NOMO-1 treated with DMSO at 0.1 percent for 48 hours (cell line): ENCODE data around the gene MYOZ3.
A peak's percentile ranks its signal among the peaks of the same experiment; 100 is the strongest.

Source experiments
- DNase-seq: peaks from one replicate; lab custom pipeline; 2025; ENCODE audit not compliant: unreplicated experiment; lab: John Stamatoyannopoulos, UW

MYOZ3 gene

DNA sequence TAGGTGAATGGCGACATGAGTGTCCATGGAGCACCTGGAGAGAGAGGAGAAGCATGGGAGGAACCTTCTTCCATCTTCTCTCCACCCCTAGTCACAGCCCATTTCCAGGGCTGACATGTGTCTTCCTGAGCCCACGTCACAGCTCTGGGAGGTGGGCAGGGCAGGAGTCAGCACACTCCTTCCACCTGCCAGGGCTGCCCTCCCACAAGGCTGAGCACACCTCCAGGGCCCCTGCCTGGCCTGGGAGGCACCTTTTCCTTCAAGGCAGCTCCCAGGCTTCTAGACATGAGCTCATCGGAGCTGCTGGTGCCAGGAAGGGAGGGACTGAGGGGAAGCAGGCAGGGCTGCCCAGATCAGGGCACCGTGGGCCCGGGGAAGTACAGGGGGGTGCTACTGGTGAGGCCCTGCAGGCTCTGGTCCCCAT lies 34.2 kb upstream of the MYOZ3 start:
- no peak for DNase-seq

DNA sequence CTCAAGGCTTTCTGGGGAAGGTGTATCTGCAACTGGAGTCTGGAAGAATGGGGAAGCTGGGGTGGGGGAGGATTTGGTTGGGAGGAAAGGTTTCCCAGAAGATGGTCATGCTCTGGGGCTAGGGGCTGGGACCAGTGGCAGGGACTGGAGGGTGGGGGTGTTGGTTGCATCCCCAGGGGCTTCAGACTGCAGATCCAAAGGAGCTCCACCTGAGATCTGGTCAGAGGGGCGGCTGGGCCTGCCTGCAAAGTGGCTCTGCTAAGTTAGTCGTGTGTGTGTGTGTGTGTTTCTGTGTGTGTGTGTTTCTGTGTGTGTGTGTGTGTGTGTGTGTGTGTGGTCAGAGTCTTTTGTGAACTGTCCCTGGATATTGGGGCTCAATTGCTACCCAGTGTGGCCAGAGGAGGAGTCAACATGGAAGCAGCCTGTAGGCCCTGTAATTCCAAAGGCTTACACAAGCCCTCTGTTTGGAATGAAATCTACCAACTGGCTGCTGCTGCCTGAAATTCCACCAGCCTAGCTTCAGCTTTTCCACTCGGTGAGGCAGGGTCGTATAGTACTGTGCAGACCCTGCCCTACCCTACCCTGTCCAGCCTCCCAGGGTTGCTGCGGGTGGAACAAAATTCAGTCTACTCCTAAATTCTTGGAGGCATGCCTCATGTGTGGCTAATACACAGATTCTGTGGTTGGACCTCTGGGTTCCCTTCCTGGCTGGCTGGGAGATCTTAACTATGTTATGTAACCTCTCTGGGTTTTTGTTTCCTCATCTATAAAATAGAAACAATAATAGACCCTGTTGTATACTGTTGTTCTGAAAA lies 33.1 kb upstream of the MYOZ3 start:
- DNase-seq, result peak; percentile 16

DNA sequence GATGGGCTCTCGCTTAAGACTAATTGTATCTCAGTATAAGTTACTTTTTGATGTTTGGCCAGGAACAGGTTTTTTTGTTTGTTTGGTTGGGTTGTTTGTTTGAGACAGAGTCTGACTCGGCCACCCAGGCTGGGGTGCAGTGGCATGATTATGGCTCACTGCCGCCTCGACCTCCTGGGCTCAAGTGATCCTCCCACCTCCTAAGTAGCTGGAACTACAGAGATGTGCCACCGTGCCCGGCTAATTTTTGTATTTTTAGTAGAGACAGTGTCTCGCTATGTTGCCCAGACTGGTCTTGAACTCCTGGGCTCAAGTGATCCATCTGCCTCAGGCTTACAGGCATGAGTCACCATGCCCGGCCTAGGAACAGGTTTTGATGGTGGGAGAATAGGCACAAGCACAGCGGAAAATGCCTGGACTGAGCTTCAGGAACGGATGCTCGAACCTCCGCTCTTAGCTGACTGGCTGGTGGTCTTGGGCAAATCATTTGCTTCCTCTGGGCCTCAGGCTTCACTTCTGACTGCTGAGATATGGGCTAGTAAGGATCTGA lies 32.0 kb upstream of the MYOZ3 start:
- no peak for DNase-seq

- DNase-seq, result no peak
These were observed 31.0 kb upstream of the MYOZ3 start for GRCh38 chr5:150630016-150630415.

DNA sequence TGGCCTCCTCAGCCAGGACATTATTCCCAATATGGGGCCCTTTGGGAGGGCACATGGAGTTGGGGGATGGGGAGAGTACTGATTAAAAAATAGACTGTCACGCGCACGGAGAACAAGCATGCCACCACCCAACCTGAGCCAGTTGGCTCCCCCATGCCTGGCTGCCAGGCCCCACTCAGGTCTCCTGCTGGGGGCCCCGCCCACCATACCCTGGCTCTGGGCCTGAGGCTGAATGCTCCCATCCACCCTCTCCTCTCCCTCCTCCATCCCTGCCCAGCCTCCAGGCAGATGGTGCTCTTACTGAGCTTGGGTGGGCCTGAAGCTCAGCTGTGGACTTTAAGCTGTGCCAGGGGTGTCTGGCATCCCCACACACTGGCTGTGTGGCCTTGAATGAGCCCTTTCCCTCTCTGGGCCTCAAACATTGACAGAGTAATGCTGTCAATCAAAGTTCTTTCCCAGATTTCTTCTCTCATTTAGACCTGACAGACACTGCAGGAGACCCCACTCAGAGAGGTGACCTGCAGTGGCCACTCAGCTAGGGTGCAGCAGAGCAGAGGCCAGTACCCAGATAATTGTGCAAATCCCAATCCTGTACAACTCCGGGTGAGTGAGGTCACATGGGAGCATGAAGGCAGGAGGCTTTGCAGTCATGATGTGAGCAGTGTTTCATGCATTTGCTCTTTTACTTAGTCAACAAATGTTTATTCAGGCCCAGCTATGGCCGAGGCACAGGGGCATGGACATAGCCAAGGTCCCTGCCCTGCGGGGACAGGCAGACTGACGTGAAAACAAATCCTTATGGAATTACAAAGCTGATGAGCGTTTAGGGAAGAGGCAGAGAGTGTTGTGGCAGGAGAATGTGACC lies 30.4 kb upstream of the MYOZ3 start:
- DNase-seq, result no peak

DNA sequence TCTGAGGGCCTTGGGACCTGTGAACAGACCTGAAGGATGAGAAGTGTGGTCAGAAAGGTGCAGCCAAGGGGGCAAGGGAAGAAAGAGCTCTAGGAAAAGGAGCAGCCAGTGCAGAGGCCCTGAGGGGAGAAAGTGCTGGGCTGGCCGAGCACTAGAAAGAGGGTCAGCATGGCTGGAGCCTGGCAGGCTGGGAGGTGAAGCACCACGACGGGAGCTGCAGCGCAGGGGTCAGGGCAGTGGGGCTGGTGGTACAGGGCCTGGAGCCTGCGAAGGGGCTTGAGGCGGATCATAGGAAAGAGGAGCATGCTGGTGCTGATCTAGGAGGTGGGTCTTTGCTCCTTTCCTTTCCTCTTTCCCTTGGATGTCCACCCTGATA lies 29.7 kb upstream of the MYOZ3 start:
- DNase-seq, result no peak

DNA sequence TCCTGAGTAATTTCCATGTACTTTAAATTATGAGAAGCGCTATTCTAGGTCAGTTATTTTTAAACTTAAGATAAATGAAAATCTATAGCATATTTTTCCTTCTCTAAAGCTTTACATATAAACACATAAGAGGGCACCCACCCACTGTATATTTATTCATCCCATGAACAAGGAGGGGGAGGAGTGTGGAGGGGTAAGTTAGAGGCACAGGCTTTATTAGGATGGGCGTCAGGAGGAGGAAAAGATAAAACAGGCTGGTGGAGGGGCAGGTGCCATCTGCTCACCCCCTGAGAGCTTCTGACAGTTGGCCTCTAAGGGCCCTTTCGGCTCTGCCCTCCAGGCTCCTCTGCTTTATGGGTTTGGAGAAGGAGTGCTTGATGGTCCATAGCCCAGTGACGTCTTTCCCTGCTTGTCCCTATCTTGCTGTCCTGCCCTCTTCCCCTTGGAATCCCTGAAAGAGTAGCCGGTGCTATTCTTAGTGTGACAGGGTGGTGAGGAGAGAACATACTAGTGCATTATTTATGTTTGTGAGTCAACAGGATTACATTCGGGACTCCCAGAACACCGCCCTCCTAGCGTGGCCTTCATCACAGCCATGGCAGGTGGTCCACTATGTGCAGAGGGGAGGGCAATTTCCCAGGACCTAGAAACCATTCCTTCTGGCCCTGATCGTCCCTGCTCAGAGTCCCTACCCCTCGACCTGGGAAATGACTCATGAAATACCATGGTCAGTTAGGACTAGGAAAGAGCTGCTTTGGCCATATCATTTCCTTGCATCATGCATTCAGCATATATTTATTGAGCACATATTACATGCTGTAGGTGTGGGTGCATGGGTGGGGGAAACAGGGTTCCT lies 28.5 kb upstream of the MYOZ3 start:
- DNase-seq, result no peak

- no peak for DNase-seq
These were observed 27.6 kb upstream of the MYOZ3 start for GRCh38 chr5:150633429-150633828.

- no peak for DNase-seq
These were observed 24.4 kb upstream of the MYOZ3 start for GRCh38 chr5:150636391-150637244.

DNA sequence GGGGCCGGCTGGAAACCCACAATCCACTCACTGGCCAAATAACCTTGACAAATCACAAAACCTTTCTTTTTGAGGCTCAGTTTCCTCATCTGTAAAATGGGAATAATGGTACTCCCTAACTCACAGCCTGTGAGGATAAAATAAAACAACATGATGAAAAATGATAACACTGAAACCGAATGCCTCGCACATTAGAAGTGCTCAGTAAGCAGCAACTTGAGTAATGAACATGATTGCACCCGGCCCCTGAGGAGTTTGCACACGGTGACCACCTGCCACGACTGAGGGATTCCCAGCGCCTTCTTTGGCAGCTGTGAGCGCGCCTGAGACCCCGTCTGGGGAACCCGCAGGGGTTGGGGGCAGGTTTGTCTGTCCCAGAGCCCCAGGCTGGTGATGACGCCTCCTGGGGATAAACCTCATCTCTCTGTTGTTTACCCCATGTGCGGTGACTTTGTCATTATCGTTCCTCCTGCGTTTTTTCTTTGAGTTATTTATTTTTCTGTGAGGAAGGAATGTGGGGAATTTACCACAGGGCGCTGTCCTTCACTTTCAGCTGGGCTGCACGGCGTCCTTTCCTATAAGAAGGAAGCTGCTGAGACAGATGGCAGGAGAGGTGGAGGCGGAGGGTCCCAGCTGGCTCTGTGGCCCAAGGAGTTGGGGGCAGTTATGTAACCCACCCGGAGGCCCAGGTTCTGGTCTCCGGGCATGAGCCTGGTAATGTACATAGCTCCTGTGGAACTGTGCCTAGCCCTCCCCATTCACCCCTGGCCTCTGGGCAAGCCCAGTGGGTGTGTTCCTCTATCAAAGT lies 23.6 kb upstream of the MYOZ3 start:
- DNase-seq, result no peak

DNA sequence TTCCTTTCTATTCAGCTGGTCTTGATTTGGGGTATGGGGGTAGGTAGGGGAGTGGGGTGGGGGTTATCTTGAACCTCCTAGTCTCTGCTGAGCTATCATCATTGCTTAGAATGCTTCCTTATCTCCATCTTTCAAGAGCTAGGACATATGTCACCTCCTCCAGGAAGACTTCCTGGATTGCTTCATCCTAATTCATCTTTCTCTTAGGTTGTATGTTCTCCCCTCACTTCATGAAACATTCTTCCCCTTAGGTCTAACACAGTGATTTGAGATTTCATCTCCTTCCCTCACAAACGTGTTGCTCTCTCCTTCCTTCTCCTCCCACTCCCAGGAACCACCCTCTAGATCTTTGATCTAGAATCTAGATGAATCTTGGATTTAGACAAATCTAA lies 23.0 kb upstream of the MYOZ3 start:
- DNase-seq, result no peak

GRCh38 chr5:150638488-150639376 lies 22.3 kb upstream of the MYOZ3 start:
- no peak for DNase-seq

- DNase-seq, result no peak
These were observed 21.7 kb upstream of the MYOZ3 start for GRCh38 chr5:150639377-150639692.

DNA sequence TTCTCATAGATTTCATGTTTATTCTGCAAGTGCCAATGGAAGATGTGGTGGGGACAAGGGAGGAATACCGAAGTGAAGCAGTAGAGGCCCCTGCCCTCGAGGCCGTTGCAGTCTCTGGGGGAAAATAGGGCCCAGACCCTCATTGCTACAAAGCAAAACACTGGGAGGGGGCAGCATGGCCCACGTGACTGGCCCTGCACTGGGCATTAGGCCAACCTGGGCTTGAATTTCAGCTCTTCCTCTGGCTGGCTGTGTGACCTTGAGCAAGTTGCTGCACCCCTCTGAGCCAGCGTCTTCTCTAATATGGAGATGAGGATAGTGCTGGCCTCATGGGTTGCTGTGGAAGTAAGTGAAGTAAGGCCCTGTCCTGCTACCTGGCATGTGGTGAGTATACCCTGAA lies 21.3 kb upstream of the MYOZ3 start:
- no peak for DNase-seq

GRCh38 chr5:150640311-150641005 lies 20.6 kb upstream of the MYOZ3 start, which contains the start of gene SYNPO:
Gene SYNPO (plus strand): TSS chr5:150640660. CDS start chr5:150648276, 7,616 bp downstream.
- peak; percentile 22 for DNase-seq

- no peak for DNase-seq
These were observed 20.0 kb upstream of the MYOZ3 start for GRCh38 chr5:150641006-150641570.

GRCh38 chr5:150641824-150642566 lies 19.1 kb upstream of the MYOZ3 start:
- no peak for DNase-seq
